GM11168 (cell line): ENCODE results near the gene ESRP2.

Source experiments
- in situ Hi-C: fragments of 300-500 bp; cut with MboI; formaldehyde crosslinking; loops from one replicate; pipeline ENCODE4 v1.12.0; 2022; ENCODE audit warnings: low sequenced_read_pairs; ENCODE audit not compliant: unreplicated experiment

ESRP2 gene

GRCh38 chr16:68179855-68180254 lies 56.1 kb downstream of the ESRP2 start:
- in situ Hi-C loops: no loop called here

- in situ Hi-C loops: no loop called here
Measured at GRCh38 chr16:68179196-68179795, 56.6 kb downstream of the ESRP2 start.
